ENCODE results near the gene HHAT. TPM values are rescaled to one million over a fixed set of nuclear protein-coding genes. Genes with fewer than 3 reads are reported as not detected.

Gene HHAT
- total and polyA plus RNA-seq, 8 donors = under 0.01 to 5.8 (median 1.6) TPM

GRCh38 chr1:210677533-210677932 lies 348.8 kb downstream of the HHAT start:
- H3K27ac ChIP-seq = no peak overlapping the region
- TF ChIP-seq CTCF (IDR thresholded peaks at IDR 0.05) (no peak), POLR2A (IDR thresholded peaks at IDR 0.05) (no peak), EP300 (IDR thresholded peaks at IDR 0.05) (no peak), POLR2AphosphoS5 (IDR thresholded peaks at IDR 0.05) (no peak)
- no peaks in the 10 kb centered on the region for H3K4me1 ChIP-seq
- 69 to 90% (median 84%) methylated on average over 4 of the region's 4 CpGs for WGBS, 5 donors
- DNase-seq = no peak
- H3K27me3 ChIP-seq = no peaks in the 10 kb centered on the region
- H3K4me3 ChIP-seq = no peak overlapping the region
- H3K9me3 ChIP-seq = no peaks in the 10 kb centered on the region
- intact Hi-C loops (cut with DNase I; ENCODE audit: low total_unique reads) = no loop called here
- H3K36me3 ChIP-seq = peaks cover 0 to 14% (median 0%) of the 10 kb centered on the region in 4 donors

GRCh38 chr1:210678306-210678705 lies 349.6 kb downstream of the HHAT start:
- H3K4me1 ChIP-seq = no peaks in the 10 kb centered on the region
- H3K27ac ChIP-seq = no peak overlapping the region
- 75 to 86% (median 83%) methylated on average over 3 of the region's 3 CpGs for WGBS, 5 donors
- DNase-seq = no peak
- intact Hi-C loops (cut with DNase I; ENCODE audit: low total_unique reads) = no loop called here
- no peak overlapping the region for H3K4me3 ChIP-seq
- TF ChIP-seq CTCF (IDR thresholded peaks at IDR 0.05) = no peak
- TF ChIP-seq POLR2A (IDR thresholded peaks at IDR 0.05) = no peak
- TF ChIP-seq EP300 (IDR thresholded peaks at IDR 0.05) = no peak
- TF ChIP-seq POLR2AphosphoS5 (IDR thresholded peaks at IDR 0.05) = no peak
- no peaks in the 10 kb centered on the region for H3K9me3 ChIP-seq
- H3K27me3 ChIP-seq = no peaks in the 10 kb centered on the region
- peaks cover 0 to 14% (median 0%) of the 10 kb centered on the region in 4 donors for H3K36me3 ChIP-seq

GRCh38 chr1:210681158-210681557 lies 352.5 kb downstream of the HHAT start:
- peaks cover 0 to 7% (median 0%) of the 10 kb centered on the region in 4 donors for H3K36me3 ChIP-seq
- H3K27ac ChIP-seq = no peak overlapping the region
- intact Hi-C loops (cut with DNase I; ENCODE audit: low total_unique reads) = no loop called here
- no peak for DNase-seq
- no peaks in the 10 kb centered on the region for H3K9me3 ChIP-seq
- no peaks in the 10 kb centered on the region for H3K27me3 ChIP-seq
- H3K4me1 ChIP-seq = no peaks in the 10 kb centered on the region
- WGBS, 5 donors = 86 to 97% (median 94%) methylated on average over 7 of the region's 7 CpGs
- H3K4me3 ChIP-seq = no peak overlapping the region
- TF ChIP-seq CTCF (IDR thresholded peaks at IDR 0.05) (no peak), EP300 (IDR thresholded peaks at IDR 0.05) (no peak), POLR2A (IDR thresholded peaks at IDR 0.05) (no peak), POLR2AphosphoS5 (IDR thresholded peaks at IDR 0.05) (no peak)

GRCh38 chr1:210683403-210684047 lies 354.8 kb downstream of the HHAT start:
- Histone ChIP-seq H3K27ac (no peak overlapping the region), H3K36me3 (peaks cover 0 to 7% (median 0%) of the 10 kb centered on the region in 4 donors), H3K4me3 (no peak overlapping the region), H3K27me3 (no peaks in the 10 kb centered on the region), H3K4me1 (no peaks in the 10 kb centered on the region), H3K9me3 (no peaks in the 10 kb centered on the region)
- DNase-seq = no peak
- intact Hi-C loops (cut with DNase I; ENCODE audit: low total_unique reads) = no loop called here
- TF ChIP-seq CTCF (IDR thresholded peaks at IDR 0.05) (no peak), EP300 (IDR thresholded peaks at IDR 0.05) (no peak)
- WGBS, 5 donors = 94 to 95% (median 95%) methylated on average over 27 to 33 of the region's 33 CpGs

Measured in stomach (tissue), 9 donors.